Fibroblast of pulmonary artery (primary cell): Measurements from ENCODE around the gene TAL1.

Experiments
- DNase-seq: peaks from one replicate; pipeline ENCODE4 v3.0.0-alpha.2; 2010; ENCODE audit warnings: low read depth
- H3K4me3 ChIP-seq: replicated peaks from 2 replicates; pipeline ENCODE4 v1.5.1; 2011; ENCODE audit warnings: low read depth, mild to moderate bottlenecking, control low read depth, low read length, moderate library complexity
- TF ChIP-seq, protein P1 (sequence below): IDR thresholded peaks from 2 replicates; pipeline ENCODE4 v1.5.1; 2011; ENCODE audit warnings: mild to moderate bottlenecking, control low read depth, low read length, inconsistent platforms; ENCODE audit errors: missing control alignments

TAL1 gene

DNA sequence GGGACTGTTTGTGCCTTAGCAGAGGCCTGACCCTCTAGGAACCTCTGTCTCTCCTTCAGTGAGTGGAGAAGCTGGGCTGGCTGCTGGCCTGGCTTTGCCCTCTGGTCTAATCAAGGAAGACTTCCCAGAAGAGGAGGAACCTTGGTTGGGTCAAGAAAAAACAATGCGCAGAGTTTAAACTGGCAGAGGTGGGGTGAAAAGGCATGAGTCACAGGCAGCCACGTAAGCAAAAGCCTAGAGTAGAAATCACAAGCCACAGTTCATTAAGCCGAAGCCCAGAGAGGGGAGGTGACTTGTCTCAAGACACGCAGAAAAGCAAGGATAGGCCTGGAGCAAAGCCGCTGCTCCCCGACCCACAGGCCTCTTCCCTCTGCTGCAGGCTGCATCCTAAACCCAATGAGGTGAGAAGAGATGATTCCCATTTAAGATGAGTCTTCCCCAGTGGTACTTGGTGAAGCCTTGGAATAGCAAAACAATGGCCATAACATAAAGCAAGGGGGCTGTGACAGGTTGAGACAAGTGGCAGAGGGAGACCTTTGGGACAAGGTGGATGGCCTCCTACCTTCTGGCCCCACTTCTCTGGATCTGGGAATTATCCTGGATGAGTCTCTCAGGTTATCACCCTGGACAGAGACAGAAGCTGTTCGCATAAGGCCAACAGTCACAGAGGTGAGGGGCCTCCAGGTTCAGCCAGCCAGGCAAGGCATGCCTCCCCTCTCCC lies 49.9 kb downstream of the TAL1 start:
- TF ChIP-seq, protein P1, sequence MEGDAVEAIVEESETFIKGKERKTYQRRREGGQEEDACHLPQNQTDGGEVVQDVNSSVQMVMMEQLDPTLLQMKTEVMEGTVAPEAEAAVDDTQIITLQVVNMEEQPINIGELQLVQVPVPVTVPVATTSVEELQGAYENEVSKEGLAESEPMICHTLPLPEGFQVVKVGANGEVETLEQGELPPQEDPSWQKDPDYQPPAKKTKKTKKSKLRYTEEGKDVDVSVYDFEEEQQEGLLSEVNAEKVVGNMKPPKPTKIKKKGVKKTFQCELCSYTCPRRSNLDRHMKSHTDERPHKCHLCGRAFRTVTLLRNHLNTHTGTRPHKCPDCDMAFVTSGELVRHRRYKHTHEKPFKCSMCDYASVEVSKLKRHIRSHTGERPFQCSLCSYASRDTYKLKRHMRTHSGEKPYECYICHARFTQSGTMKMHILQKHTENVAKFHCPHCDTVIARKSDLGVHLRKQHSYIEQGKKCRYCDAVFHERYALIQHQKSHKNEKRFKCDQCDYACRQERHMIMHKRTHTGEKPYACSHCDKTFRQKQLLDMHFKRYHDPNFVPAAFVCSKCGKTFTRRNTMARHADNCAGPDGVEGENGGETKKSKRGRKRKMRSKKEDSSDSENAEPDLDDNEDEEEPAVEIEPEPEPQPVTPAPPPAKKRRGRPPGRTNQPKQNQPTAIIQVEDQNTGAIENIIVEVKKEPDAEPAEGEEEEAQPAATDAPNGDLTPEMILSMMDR = no peak
- DNase-seq = peak; percentile 67
- no peak overlapping the region for H3K4me3 ChIP-seq

DNA sequence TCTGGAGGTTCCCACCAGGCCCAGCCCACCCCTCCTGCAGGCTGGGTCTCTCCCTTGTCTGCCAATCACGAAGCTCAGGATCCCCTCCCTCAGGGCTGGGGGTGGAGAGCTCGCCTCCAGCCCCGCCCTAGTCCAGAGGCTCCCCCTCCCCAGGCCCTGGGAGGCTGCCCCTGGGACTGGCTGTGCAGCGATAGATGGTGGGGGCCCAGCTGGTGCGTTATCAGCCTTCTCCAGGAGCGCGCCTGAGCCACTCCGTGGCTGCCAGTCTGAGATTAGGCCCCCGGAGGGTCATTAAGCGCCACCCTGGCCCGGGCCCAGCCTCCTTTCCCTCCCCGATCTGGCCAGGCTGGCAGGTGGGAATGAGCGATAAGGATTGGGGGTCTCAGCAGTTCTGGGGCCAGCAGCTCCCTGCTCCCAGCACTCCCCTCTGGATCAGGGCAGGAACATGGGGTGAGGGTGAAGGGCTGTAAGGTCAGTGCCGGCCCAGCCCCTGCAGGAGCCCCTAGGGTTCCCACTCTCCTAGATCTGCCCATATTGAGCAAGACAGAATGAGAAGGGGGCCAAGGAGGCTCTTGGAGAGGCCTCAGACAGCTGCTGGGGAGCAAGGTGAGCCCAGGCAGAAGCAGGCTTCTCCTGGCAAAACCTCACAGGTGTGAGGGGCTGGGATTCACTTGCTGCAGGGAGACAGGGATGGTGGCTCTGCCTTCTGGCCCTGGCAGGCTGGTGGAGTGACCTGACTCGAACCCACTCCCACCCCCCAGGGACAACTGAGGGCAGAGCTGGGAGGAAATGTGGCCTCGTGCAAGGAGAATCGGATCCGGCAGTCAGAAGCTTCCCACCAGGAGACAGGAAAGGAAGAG lies 50.7 kb downstream of the TAL1 start:
- no peak for DNase-seq
- TF ChIP-seq, protein P1 = no peak
- H3K4me3 ChIP-seq = no peak overlapping the region

DNA sequence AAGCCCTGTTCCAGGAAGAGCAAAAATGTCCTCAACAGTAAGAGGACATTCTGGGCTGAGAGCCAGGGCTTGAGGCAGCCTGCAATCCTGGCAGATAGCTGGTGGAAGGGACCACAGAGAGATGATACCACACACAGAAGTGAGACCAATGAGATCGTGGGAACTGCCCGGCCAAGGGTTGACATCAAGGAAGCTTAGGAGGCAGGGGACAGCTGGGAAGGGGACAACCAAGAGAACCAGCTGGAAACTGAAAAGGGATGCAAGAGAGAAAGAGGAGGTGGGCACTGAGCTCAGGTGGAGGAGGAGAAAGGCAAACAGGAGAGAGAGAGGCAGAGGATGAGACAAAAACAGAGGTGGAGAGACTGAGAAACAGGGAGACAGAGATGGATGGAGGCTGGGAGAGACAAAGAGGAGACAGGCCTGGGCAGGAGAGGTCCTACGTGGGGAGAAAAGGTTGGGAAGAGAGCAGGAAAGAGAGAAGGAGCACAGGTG lies 51.4 kb downstream of the TAL1 start:
- DNase-seq = peak; percentile 40
- H3K4me3 ChIP-seq = no peak overlapping the region
- TF ChIP-seq, protein P1 = no peak

DNA sequence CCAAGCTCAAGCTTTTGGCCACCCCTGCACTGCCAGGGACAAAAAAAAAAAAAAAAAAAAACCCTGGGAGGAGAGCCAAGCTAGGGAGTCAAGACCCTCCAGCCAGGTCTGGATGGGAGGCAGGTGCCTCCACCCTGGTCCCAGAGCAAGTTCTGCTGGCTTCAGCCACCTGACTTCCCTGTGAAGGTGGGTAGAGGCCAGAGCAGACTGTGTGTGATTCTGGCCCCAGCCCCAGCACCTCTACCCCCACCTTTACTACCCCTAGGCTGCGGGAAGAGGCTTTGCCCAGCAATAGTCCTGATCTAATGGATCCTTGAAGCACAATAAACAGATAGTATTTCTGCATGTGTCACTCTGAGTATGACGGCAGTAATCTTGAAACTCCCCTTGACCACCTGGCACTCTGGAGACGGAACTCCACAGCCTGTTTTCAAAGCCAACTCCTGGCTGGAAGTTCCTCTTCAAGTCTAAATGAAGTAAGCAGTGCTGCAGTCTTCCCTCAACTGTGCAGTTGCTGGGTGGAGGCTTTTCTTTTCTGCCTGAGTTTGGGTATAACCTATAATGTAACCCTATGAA lies 51.9 kb downstream of the TAL1 start:
- H3K4me3 ChIP-seq = no peak overlapping the region
- no peak for DNase-seq
- TF ChIP-seq, protein P1 = no peak

DNA sequence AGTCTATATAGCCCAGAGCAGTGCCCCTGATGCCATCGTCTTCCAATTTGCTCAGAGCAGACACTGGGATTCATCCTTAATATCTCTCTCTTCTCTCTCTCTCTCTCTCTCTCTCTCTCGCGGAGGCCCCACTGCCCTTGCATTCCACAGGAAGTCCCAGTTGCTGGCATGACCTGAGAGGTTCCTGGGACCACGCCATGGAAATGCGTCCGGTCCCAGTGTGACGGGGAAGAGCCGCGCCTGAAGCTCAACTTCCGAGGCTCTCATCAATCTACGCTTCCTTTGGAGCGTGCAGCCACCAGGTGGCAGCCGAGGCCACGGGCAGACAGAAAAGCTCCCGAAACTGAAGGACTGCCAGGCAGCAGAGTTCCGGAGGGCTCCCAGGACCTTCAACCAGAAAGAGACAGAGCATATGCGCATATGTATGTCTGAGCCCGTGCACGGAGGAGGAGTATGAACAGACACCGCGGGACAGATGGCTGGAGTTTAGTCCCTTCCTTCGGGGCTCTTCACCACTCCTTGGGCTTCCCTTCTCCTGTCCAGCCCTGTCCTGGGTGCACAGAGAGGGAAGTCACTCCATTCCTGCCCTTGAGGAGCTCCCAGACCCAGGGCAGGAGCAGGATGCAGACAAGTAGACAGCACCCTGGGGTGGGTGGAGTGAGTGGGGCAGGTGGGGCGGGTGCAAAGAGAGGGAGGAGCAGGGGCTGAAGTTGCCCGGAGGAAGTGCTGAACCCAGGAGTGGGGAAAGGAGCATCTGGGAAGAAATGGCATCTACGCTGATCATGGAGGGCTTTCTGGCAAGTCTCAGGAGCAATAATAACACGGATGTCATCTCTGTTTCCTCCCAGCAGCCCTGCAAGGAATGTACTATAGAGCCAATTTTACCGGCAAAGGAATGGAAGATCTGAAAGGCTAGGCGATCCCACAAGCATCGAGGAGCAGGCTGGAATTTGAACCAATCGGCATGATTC lies 52.7 kb downstream of the TAL1 start:
- DNase-seq = peak; percentile 97
- H3K4me3 ChIP-seq = peak overlapping the region; percentile 36
- TF ChIP-seq, protein P1 = peak; percentile 92

DNA sequence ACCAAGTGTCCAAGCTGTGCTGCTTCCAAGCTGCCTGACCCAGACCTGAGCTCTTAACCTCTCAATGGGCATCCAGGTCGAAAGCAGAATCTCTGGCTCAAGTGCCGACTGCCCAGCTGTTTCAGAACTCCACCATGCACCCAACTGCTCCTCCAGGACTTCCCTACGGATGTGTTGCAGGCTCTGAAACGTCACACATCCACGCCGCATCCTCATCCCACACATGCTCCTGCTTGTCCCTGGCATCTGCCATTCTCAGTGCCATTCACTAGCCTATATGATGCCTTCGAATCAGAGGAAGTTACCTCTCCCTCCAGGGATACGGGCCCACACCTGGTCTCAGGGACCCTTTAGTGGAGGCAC lies 53.4 kb downstream of the TAL1 start:
- DNase-seq = no peak
- H3K4me3 ChIP-seq = peak overlapping the region; percentile 36
- TF ChIP-seq, protein P1 = no peak
